Body of pancreas (tissue), 4 donors: ENCODE measurements around the gene ZYG11A. TPM values are rescaled to one million over a fixed set of nuclear protein-coding genes. Genes with fewer than 3 reads are reported as not detected.

Experiments
- ATAC-seq: fragments of 150-250 bp; one replicate; pipeline ENCODE4 v1.9.1; 2016
- DNase-seq, 4 donors: peaks; one replicate each; pipeline ENCODE4 v3.0.0-alpha.2; 2019
- H3K27ac ChIP-seq, 4 donors: fragments of 200-600 bp; sonication (generic); 1 replicate in 3 of 4; 2 replicates in 1 of 4; pipeline versions ENCODE4 v1.5.1 to v1.6.1; 2016 to 2019; ENCODE audit warnings: mild to moderate bottlenecking in 1 of 4, mixed read lengths in 1 of 4, moderate library complexity in 1 of 4
- H3K27me3 ChIP-seq, 2 donors: fragments of 200-600 bp; sonication (generic); one replicate each; pipeline ENCODE4 v1.6.0; 2016; ENCODE audit warnings: mild to moderate bottlenecking in 1 of 2
- H3K36me3 ChIP-seq, 2 donors: fragments of 200-600 bp; sonication (generic); replicated peaks in 1 of 2; 2 replicates each; pipeline ENCODE4 v1.5.1; 2016; ENCODE audit warnings: low read depth in 2 of 2; ENCODE audit not compliant: insufficient read depth in 1 of 2
- H3K4me1 ChIP-seq: fragments of 200-600 bp; sonication (generic); one replicate; pipeline ENCODE4 v1.6.0; 2016
- H3K4me3 ChIP-seq, 2 donors: fragments of 200-600 bp; sonication (generic); 1 replicate in 1 of 2; 2 replicates in 1 of 2; pipeline ENCODE4 v1.5.1; 2016 to 2019
- H3K9me3 ChIP-seq, 3 donors: fragments of 200-600 bp; sonication (generic); 1 replicate in 2 of 3; 2 replicates in 1 of 3; pipeline ENCODE4 v1.5.1; 2016
- CTCF ChIP-seq, 7 experiments: fragments of 450-650 bp in 4 of 7; fragments of 200-600 bp in 3 of 7; sonication (generic) in 3 of 7; IDR thresholded peaks; one replicate each; pipeline ENCODE4 v1.5.1; 2016 to 2019; ENCODE audit warnings: antibody characterized with exemption in 7 of 7
- POLR2A ChIP-seq, 3 donors: fragments of 450-650 bp; IDR thresholded peaks; one replicate each; pipeline ENCODE4 v1.6.1; 2016; ENCODE audit warnings: antibody characterized with exemption in 3 of 3, mild to moderate bottlenecking in 2 of 3
- WGBS, 2 donors: methylation state at CpG; one replicate each; pipeline ENCODE4 v1.1.5; 2017; 5-methylcytosine and 5-hydroxymethylcytosine counted together
- intact Hi-C: fragments of 100-400 bp; cut with DNase I; formaldehyde crosslinking; loops from one replicate; pipeline ENCODE4 v1.15.1; 2023
- total RNA-seq, 2 donors: library from RNA; depleted of rRNA; stranded (reverse); fragments of >200 nt; gene quantifications; one replicate each; pipeline ENCODE4 v1.1.0, GENCODE V29; 2016

The ZYG11A gene
- total RNA-seq, 2 donors from 2014 or later: not detected

- Histone ChIP-seq H3K36me3 (no peaks in the 10 kb centered on the region), H3K4me1 (no peaks in the 10 kb centered on the region), H3K27ac (no peak overlapping the region), H3K9me3 (no peaks in the 10 kb centered on the region), H3K27me3 (no peaks in the 10 kb centered on the region), H3K4me3 (no peak overlapping the region)
- TF ChIP-seq POLR2A (IDR thresholded peaks at IDR 0.05) (no peak), CTCF (IDR thresholded peaks at IDR 0.05) (no peak)
- no peak for DNase-seq
- intact Hi-C loops: no loop called here
- ATAC-seq: no peak
- WGBS, 2 donors: 93 to 94% methylated on average over 3 of the region's 3 CpGs
Observed at GRCh38 chr1:52877554-52877953, 35.0 kb downstream of the ZYG11A start.

- Histone ChIP-seq H3K27ac (no peak overlapping the region), H3K27me3 (no peaks in the 10 kb centered on the region), H3K9me3 (no peaks in the 10 kb centered on the region), H3K4me1 (no peaks in the 10 kb centered on the region), H3K4me3 (no peak overlapping the region), H3K36me3 (no peaks in the 10 kb centered on the region)
- TF ChIP-seq CTCF (IDR thresholded peaks at IDR 0.05): no peak
- no peak for TF ChIP-seq POLR2A (IDR thresholded peaks at IDR 0.05)
- no peak for DNase-seq
- no peak for ATAC-seq
- 87 to 88% methylated on average over 2 of the region's 2 CpGs for WGBS, 2 donors
- intact Hi-C loops: no loop called here
Observed at GRCh38 chr1:52880206-52880605, 37.6 kb downstream of the ZYG11A start.

- no peak overlapping the region for H3K4me3 ChIP-seq
- TF ChIP-seq POLR2A (IDR thresholded peaks at IDR 0.05) (no peak), CTCF (IDR thresholded peaks at IDR 0.05) (no peak)
- intact Hi-C loops: no loop called here
- no peak for DNase-seq
- H3K36me3 ChIP-seq: no peaks in the 10 kb centered on the region
- H3K4me1 ChIP-seq: no peaks in the 10 kb centered on the region
- H3K27me3 ChIP-seq: no peaks in the 10 kb centered on the region
- WGBS, 2 donors: 87 to 88% methylated on average over 4 of the region's 4 CpGs
- no peaks in the 10 kb centered on the region for H3K9me3 ChIP-seq
- no peak overlapping the region for H3K27ac ChIP-seq
- no peak for ATAC-seq
Observed at GRCh38 chr1:52887483-52887882, 44.9 kb downstream of the ZYG11A start.

GRCh38 chr1:52892424-52893215, 50.1 kb downstream of the ZYG11A start:
- TF ChIP-seq CTCF (IDR thresholded peaks at IDR 0.05) (no peak), POLR2A (IDR thresholded peaks at IDR 0.05) (no peak)
- intact Hi-C loops: no loop called here
- no peak overlapping the region for H3K27ac ChIP-seq
- no peaks in the 10 kb centered on the region for H3K4me1 ChIP-seq
- H3K4me3 ChIP-seq: no peak overlapping the region
- DNase-seq (no peak), ATAC-seq (no peak)
- no peaks in the 10 kb centered on the region for H3K27me3 ChIP-seq
- H3K9me3 ChIP-seq: no peaks in the 10 kb centered on the region
- H3K36me3 ChIP-seq: no peaks in the 10 kb centered on the region
- WGBS, 2 donors: 90 to 95% methylated on average over 5 of the region's 5 CpGs

GRCh38 chr1:52899445-52899894, 56.9 kb downstream of the ZYG11A start:
- Histone ChIP-seq H3K4me3 (no peak overlapping the region), H3K27me3 (no peaks in the 10 kb centered on the region), H3K27ac (no peak overlapping the region), H3K9me3 (no peaks in the 10 kb centered on the region), H3K4me1 (no peaks in the 10 kb centered on the region), H3K36me3 (no peaks in the 10 kb centered on the region)
- TF ChIP-seq CTCF (IDR thresholded peaks at IDR 0.05): no peak
- no peak for TF ChIP-seq POLR2A (IDR thresholded peaks at IDR 0.05)
- ATAC-seq (no peak), DNase-seq (no peak)
- intact Hi-C loops: no loop called here
- 46 to 67% methylated on average over 4 of the region's 4 CpGs for WGBS, 2 donors
